AML-193 (cell line): ENCODE data around the gene NPRL2.
A peak's percentile ranks its signal among the peaks of the same experiment; 100 is the strongest.

Experiments used
- DNase-seq, 2 experiments: peaks; one replicate each; lab custom pipeline; 2025; lab: John Stamatoyannopoulos, UW

The NPRL2 gene

GRCh38 chr3:50350527-50351322 is at the start of gene NPRL2, which contains the start of gene CYB561D2:
TSS of gene NPRL2 (minus strand) at chr3:50350775. CDS start at chr3:50350652, 123 bp downstream.
TSS of gene CYB561D2 (plus strand) at chr3:50350862. CDS start at chr3:50351434, 572 bp downstream.
- peak; percentile 96 to 98 for DNase-seq

GRCh38 chr3:50396502-50396901 is 45.9 kb upstream of the NPRL2 start:
- DNase-seq = no peak

- DNase-seq = peak; percentile 17 to 28
Observed at GRCh38 chr3:50395070-50395860, 44.7 kb upstream of the NPRL2 start.

- DNase-seq = no peak
Observed at GRCh38 chr3:50393061-50393460, 42.5 kb upstream of the NPRL2 start.

GRCh38 chr3:50392101-50392715 is 41.6 kb upstream of the NPRL2 start:
- DNase-seq = no peak

- DNase-seq = no peak
Observed at GRCh38 chr3:50390508-50391224, 40.1 kb upstream of the NPRL2 start.

- DNase-seq = no peak
Observed at GRCh38 chr3:50389414-50389767, 38.8 kb upstream of the NPRL2 start.

- no peak for DNase-seq
Observed at GRCh38 chr3:50388720-50389413, 38.3 kb upstream of the NPRL2 start.

- no peak for DNase-seq
Observed at GRCh38 chr3:50388016-50388719, 37.6 kb upstream of the NPRL2 start.

GRCh38 chr3:50385754-50386153 is 35.2 kb upstream of the NPRL2 start:
- no peak for DNase-seq

- DNase-seq = no peak
Observed at GRCh38 chr3:50383750-50384149, 33.2 kb upstream of the NPRL2 start.

GRCh38 chr3:50382722-50383121 is 32.1 kb upstream of the NPRL2 start:
- no peak for DNase-seq

- no peak for DNase-seq
Observed at GRCh38 chr3:50381383-50381782, 30.8 kb upstream of the NPRL2 start.

GRCh38 chr3:50380405-50381085 is 30.0 kb upstream of the NPRL2 start:
- no peak for DNase-seq

- DNase-seq = no peak
Observed at GRCh38 chr3:50378757-50379156, 28.2 kb upstream of the NPRL2 start.

- DNase-seq = no peak
Observed at GRCh38 chr3:50378024-50378423, 27.4 kb upstream of the NPRL2 start.

- no peak for DNase-seq
Observed at GRCh38 chr3:50375258-50375931, 24.8 kb upstream of the NPRL2 start.

GRCh38 chr3:50374363-50375257 is 24.0 kb upstream of the NPRL2 start:
- DNase-seq = no peak
